K562 (cell line): ENCODE results near the gene ABCC10. TPM values are rescaled to one million over a fixed set of nuclear protein-coding genes. Genes with fewer than 3 reads are reported as not detected.

ENCODE experiments used
- ARID2 ChIP-seq: fragments of 450-650 bp; IDR thresholded peaks from 2 replicates; pipeline ENCODE4 v1.6.1; 2017; ENCODE audit warnings: antibody characterized with exemption, mild to moderate bottlenecking
- CHD1 ChIP-seq: fragments of 200-600 bp; sonication (generic); IDR thresholded peaks from one replicate; pipeline ENCODE4 v1.6.1; 2012; ENCODE audit warnings: mild to moderate bottlenecking, moderate library complexity, low read length, inconsistent platforms
- JUND ChIP-seq, 2 experiments: IDR thresholded peaks; 2 replicates in 1 of 2; 3 replicates in 1 of 2; pipeline ENCODE4 v1.6.1; 2011; ENCODE audit warnings: borderline replicate concordance in 2 of 2, low read depth in 2 of 2, low read length in 2 of 2, improper control_type of control experiment in 1 of 2, missing biosample characterization in 1 of 2, missing genetic modification characterization in 1 of 2, missing genetic modification reagents in 1 of 2
- KLF16 ChIP-seq: IDR thresholded peaks from 2 replicates; pipeline ENCODE4 v1.6.1; 2016; ENCODE audit warnings: antibody characterized with exemption
- MAZ ChIP-seq, 2 experiments: fragments of 450-650 bp in 1 of 2; sonication (generic) in 1 of 2; formaldehyde crosslinking; IDR thresholded peaks in 1 of 2; conservative IDR thresholded peaks in 1 of 2; 2 replicates each; pipeline versions ENCODE4 v1.4.0 to v1.5.0; 2020; ENCODE audit warnings: mild to moderate bottlenecking in 1 of 2, missing genetic modification reagents in 1 of 2
- MCM3 ChIP-seq: fragments of 450-650 bp; IDR thresholded peaks from 2 replicates; pipeline ENCODE4 v1.6.1; 2016
- MYBL2 ChIP-seq, 2 experiments: fragments of 450-650 bp in 1 of 2; sonication (generic) in 1 of 2; formaldehyde crosslinking in 1 of 2; IDR thresholded peaks; 2 replicates each; pipeline versions ENCODE4 v1.6.1 to v1.8.1; 2017 to 2022; ENCODE audit warnings: borderline replicate concordance in 1 of 2, inconsistent platforms in 1 of 2, low read depth in 1 of 2, mild to moderate bottlenecking in 1 of 2, missing genetic modification reagents in 1 of 2, moderate library complexity in 1 of 2
- MYNN ChIP-seq, 2 experiments: sonication (generic); formaldehyde crosslinking in 1 of 2; IDR thresholded peaks; 2 replicates each; pipeline versions ENCODE4 v1.5.0 to v1.6.1; 2016 to 2020; ENCODE audit warnings: antibody characterized with exemption in 1 of 2, missing genetic modification reagents in 1 of 2
- POLR2G ChIP-seq: fragments of 200-400 bp; formaldehyde crosslinking; IDR thresholded peaks from 2 replicates; pipeline ENCODE4 v1.6.1; 2017; ENCODE audit warnings: low read depth, mild to moderate bottlenecking, antibody characterized with exemption, low read length, moderate library complexity
- TSC22D4 ChIP-seq: fragments of 450-650 bp; IDR thresholded peaks from 2 replicates; pipeline ENCODE4 v1.6.1; 2016; ENCODE audit warnings: missing genetic modification characterization, missing biosample characterization, control low read depth
- WHSC1 ChIP-seq: IDR thresholded peaks from one replicate; pipeline ENCODE4 v1.6.1; 2012; ENCODE audit warnings: low read length, control low read depth, inconsistent platforms
- XRCC5 ChIP-seq: fragments of 200-400 bp; formaldehyde crosslinking; IDR thresholded peaks from 2 replicates; pipeline ENCODE4 v1.6.1; 2017; ENCODE audit warnings: low read depth, mild to moderate bottlenecking, low read length
- YY1 ChIP-seq, 3 experiments: IDR thresholded peaks; 2 replicates each; pipeline ENCODE4 v1.6.1; 2011; ENCODE audit warnings: low read length in 2 of 3, mild to moderate bottlenecking in 2 of 3, moderate library complexity in 2 of 3, borderline replicate concordance in 1 of 3, control low read depth in 1 of 3, low read depth in 1 of 3; ENCODE audit not compliant: insufficient read depth in 3 of 3, insufficient replicate concordance in 2 of 3, control insufficient read depth in 1 of 3, insufficient read length in 1 of 3; ENCODE audit errors: extremely low read depth in 1 of 3
- polyA plus RNA-seq, 8 experiments: library from polyadenylated mRNA; depleted of rRNA in 4 of 8; stranded (reverse) in 5 of 8; unstranded in 3 of 8; fragments of >200 nt; fragmentation: Nextera tagmentation in 2 of 8; fragmentation: Illumina TruSeq in 1 of 8; extraction: Ambion mirVana in 2 of 8; extraction: Trizol in 1 of 8; gene quantifications; 2 replicates each; pipeline versions ENCODE4 v1.2.1 to v1.2.3, GENCODE V29; 2011 to 2014; ENCODE audit warnings: inconsistent platforms in 1 of 8, missing spikeins in 1 of 8
- total RNA-seq, 7 experiments: library from RNA; depleted of rRNA in 6 of 7; stranded (reverse); fragments of >200 nt in 6 of 7; fragmentation: Illumina TruSeq in 2 of 7; extraction: Trizol in 2 of 7; gene quantifications; 2 replicates each; pipeline versions ENCODE4 v1.2.1 to v1.2.3, GENCODE V29; 2011 to 2021; ENCODE audit warnings: low replicate concordance in 1 of 7
- TF ChIP-seq, protein P1 (sequence below), 2 experiments: IDR thresholded peaks; 2 replicates each; pipeline ENCODE4 v1.6.1; 2011; ENCODE audit warnings: borderline replicate concordance in 1 of 2, control low read depth in 1 of 2, low read depth in 1 of 2, low read length in 1 of 2, mild to moderate bottlenecking in 1 of 2, mixed read lengths in 1 of 2, moderate library complexity in 1 of 2; ENCODE audit not compliant: insufficient read depth in 1 of 2, insufficient read length in 1 of 2, poor library complexity in 1 of 2, severe bottlenecking in 1 of 2; ENCODE audit errors: extremely low read depth in 1 of 2
- TF ChIP-seq, protein P2 (sequence below), 2 experiments: fragments of 450-650 bp; formaldehyde crosslinking in 1 of 2; IDR thresholded peaks; 2 replicates each; pipeline versions ENCODE4 v1.4.0 to v1.6.1; 2014 to 2020; ENCODE audit warnings: mild to moderate bottlenecking in 2 of 2, borderline replicate concordance in 1 of 2, low read depth in 1 of 2

The ABCC10 gene
- total and polyA plus RNA-seq, 9 of the 15 experiments (the other 6 are each of a cell fraction or from before 2014, with no cell fraction given), result 2.4 to 29.1 (median 13.7) TPM

DNA sequence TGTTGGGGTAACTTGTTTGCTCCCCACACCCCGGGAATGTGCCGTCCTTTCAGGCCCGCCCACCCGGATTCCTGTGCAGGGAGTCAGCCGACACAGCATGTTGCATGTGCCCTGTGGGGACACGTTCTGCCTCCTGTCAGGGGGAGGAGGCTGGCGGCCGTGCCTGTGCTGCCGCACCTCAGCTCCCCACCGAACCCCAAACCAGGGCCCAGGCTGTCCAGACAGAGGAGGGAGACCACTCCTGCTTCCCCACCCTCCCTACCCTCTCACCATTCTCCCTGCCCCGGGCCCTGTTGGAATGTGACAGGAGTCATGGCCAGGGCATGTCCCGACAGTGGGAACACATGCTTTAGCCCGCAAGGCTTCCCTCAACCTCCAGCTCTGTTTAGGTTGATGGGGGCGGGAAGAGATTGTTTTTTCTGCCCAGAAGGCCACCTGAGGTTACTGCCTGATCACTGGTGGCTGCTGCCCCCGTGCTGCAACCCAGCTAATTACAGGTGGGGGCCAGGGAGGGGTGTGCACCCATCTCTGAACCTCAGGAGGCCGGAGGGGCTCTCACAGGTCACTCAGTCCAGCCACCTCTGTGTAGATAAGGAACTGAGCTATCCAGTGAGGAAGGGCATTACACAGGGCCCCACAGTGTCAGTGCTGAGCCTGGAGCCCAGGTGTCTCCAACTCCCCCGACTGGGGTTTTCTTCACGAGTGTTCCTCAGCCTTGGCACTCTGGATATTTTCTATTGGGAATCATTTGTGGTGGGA, 69.2 kb downstream of the ABCC10 start (continued):
- TF ChIP-seq WHSC1, result no peak
- TF ChIP-seq POLR2G, result 0 out of 2 replicates have a peak, but pooled peaks have one; percentile 37
- TF ChIP-seq MYBL2 (IDR thresholded peaks at IDR 0.05; ENCODE audit: low read depth), result no peak
- TF ChIP-seq MYBL2 (CRISPR knock-in tag; IDR thresholded peaks at IDR 0.05; ENCODE audit: borderline replicate concordance), result no peak
- TF ChIP-seq, protein P1, sequence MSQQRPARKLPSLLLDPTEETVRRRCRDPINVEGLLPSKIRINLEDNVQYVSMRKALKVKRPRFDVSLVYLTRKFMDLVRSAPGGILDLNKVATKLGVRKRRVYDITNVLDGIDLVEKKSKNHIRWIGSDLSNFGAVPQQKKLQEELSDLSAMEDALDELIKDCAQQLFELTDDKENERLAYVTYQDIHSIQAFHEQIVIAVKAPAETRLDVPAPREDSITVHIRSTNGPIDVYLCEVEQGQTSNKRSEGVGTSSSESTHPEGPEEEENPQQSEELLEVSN (IDR thresholded peaks at IDR 0.05; ENCODE audit: borderline replicate concordance in 1 of 2, extremely low read depth in 1 of 2, insufficient read depth in 1 of 2, insufficient read length in 1 of 2, low read depth in 1 of 2, low read length in 1 of 2, poor library complexity in 1 of 2, severe bottlenecking in 1 of 2), result peak in 1 of 2 experiments; percentile 4
- TF ChIP-seq MCM3, result no peak
- TF ChIP-seq MYNN (IDR thresholded peaks at IDR 0.05), result peak; percentile 36; the same call in 1 of the 2 replicates
- TF ChIP-seq MYNN (CRISPR knock-in tag; IDR thresholded peaks at IDR 0.05), result no peak
- no peak for TF ChIP-seq CHD1
- TF ChIP-seq MAZ (CRISPR knock-in tag; conservative IDR thresholded peaks at IDR 0.05 in 1 of 2, IDR thresholded peaks at IDR 0.05 in 1 of 2), result peak; percentile 87 to 98
- 0 out of 2 replicates have a peak, but pooled peaks have one; percentile 25 for TF ChIP-seq XRCC5
- TF ChIP-seq JUND (IDR thresholded peaks at IDR 0.05; ENCODE audit: borderline replicate concordance, low read depth, low read length), result peak; percentile 6; the same call in 1 of the 2 replicates
- no peak for TF ChIP-seq JUND (tag; IDR thresholded peaks at IDR 0.05; ENCODE audit: borderline replicate concordance, low read depth, low read length)
- TF ChIP-seq, protein P2, sequence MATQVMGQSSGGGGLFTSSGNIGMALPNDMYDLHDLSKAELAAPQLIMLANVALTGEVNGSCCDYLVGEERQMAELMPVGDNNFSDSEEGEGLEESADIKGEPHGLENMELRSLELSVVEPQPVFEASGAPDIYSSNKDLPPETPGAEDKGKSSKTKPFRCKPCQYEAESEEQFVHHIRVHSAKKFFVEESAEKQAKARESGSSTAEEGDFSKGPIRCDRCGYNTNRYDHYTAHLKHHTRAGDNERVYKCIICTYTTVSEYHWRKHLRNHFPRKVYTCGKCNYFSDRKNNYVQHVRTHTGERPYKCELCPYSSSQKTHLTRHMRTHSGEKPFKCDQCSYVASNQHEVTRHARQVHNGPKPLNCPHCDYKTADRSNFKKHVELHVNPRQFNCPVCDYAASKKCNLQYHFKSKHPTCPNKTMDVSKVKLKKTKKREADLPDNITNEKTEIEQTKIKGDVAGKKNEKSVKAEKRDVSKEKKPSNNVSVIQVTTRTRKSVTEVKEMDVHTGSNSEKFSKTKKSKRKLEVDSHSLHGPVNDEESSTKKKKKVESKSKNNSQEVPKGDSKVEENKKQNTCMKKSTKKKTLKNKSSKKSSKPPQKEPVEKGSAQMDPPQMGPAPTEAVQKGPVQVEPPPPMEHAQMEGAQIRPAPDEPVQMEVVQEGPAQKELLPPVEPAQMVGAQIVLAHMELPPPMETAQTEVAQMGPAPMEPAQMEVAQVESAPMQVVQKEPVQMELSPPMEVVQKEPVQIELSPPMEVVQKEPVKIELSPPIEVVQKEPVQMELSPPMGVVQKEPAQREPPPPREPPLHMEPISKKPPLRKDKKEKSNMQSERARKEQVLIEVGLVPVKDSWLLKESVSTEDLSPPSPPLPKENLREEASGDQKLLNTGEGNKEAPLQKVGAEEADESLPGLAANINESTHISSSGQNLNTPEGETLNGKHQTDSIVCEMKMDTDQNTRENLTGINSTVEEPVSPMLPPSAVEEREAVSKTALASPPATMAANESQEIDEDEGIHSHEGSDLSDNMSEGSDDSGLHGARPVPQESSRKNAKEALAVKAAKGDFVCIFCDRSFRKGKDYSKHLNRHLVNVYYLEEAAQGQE (IDR thresholded peaks at IDR 0.05; ENCODE audit: borderline replicate concordance), result peak; percentile 80
- TF ChIP-seq, protein P2 (CRISPR knock-in tag; IDR thresholded peaks at IDR 0.05; ENCODE audit: low read depth), result no peak
- TF ChIP-seq TSC22D4 (tag), result no peak
- peak; percentile 22; the same call in 1 of the 2 replicates for TF ChIP-seq KLF16
- peak; percentile 73; the same call in 1 of the 2 replicates for TF ChIP-seq ARID2
- peak in 1 of 3 experiments; percentile 32 for TF ChIP-seq YY1 (IDR thresholded peaks at IDR 0.05; ENCODE audit: borderline replicate concordance in 1 of 3, control insufficient read depth in 1 of 3, extremely low read depth in 1 of 3, insufficient read depth in 3 of 3, insufficient read length in 1 of 3, insufficient replicate concordance in 2 of 3, low read depth in 1 of 3, low read length in 2 of 3)
